Activated CD8-positive, alpha-beta T cell treated with anti-CD3 and anti-CD28 coated beads for 36 hours (primary cell): ENCODE results near the gene PTH2. TPM values are rescaled to one million over a fixed set of nuclear protein-coding genes. Genes with fewer than 3 reads are reported as not detected.

ENCODE experiments used
- ATAC-seq: fragments of 200-7000 bp; cut with Tn5 transposase; one replicate; pipeline ENCODE4 v1.10.0; 2021; ENCODE audit warnings: mild to moderate bottlenecking, moderate library complexity
- CTCF ChIA-PET: fragments of 350-600 bp; sonication (Branson Sonifier 250); formaldehyde crosslinking; loops from one replicate; lab custom pipeline; 2021; ENCODE audit warnings: antibody characterized with exemption; lab: Charles Lee
- POLR2A ChIA-PET: fragments of 350-600 bp; sonication (Branson Sonifier 250); formaldehyde crosslinking; loops from one replicate; lab custom pipeline; 2021; ENCODE audit warnings: antibody characterized with exemption; lab: Charles Lee
- DNase-seq: peaks from one replicate; pipeline ENCODE4 v3.0.0-alpha.2; 2020
- H3K27ac Mint-ChIP-seq: one replicate; pipeline ENCODE4 v1.8.0; 2021; ENCODE audit warnings: mild to moderate bottlenecking, mixed read lengths
- H3K27me3 Mint-ChIP-seq: one replicate; pipeline ENCODE4 v1.8.0; 2021; ENCODE audit warnings: mixed read lengths
- H3K36me3 Mint-ChIP-seq: one replicate; pipeline ENCODE4 v1.8.0; 2021; ENCODE audit warnings: low read depth, mixed read lengths
- H3K4me1 Mint-ChIP-seq: one replicate; pipeline ENCODE4 v1.8.0; 2021; ENCODE audit warnings: low read depth, mixed read lengths
- H3K4me3 Mint-ChIP-seq: one replicate; pipeline ENCODE4 v1.8.0; 2021; ENCODE audit warnings: mild to moderate bottlenecking, moderate library complexity, mixed read lengths
- H3K9me3 Mint-ChIP-seq: one replicate; pipeline ENCODE4 v1.8.0; 2021; ENCODE audit warnings: mixed read lengths
- CTCF ChIP-seq: fragments of 200-600 bp; IDR thresholded peaks from one replicate; pipeline ENCODE4 v1.8.0; 2022; ENCODE audit warnings: antibody characterized with exemption, mild to moderate bottlenecking
- intact Hi-C: fragments of 100-400 bp; cut with micrococcal nuclease; formaldehyde crosslinking; loops from one replicate; pipeline ENCODE4 v1.10.0; 2022
- total RNA-seq, 2 experiments: library from RNA; stranded (reverse); gene quantifications; one replicate each; pipeline ENCODE4 v1.2.3, GENCODE V29; 2021

The PTH2 gene
- total RNA-seq, 2 experiments from 2014 or later: not detected

DNA sequence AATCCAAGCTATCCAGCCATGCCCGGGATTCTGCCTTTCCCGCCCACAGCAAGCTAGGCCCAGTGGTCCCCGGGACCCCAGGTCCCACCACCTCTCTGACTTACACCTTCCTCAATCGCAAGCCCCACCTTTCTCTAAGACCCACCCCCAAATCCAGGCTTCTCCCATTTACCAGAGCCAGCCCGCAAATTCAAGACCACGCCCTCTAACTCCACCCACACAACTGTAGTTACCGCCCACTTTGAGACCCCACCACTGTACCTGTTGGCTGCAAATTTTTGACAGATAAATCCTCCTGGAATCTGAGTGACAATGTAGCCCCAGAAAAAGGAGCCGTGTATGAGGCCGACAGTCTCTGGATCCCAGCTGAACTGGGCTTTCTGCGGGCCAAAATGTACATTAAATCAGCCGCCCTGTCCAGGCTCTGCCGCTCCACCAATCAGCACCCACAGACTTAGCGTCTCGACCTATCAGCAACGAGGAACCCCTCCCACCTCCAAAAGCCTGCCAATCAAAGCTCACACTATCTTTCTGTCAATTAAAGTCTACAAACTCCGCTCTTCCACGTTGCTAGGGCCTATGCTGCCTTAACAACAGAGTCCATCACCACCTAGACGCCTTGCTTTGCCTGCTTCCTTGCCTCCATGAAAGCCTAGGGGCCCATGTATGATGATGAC is 11.8 kb upstream of the PTH2 start:
- H3K27me3 Mint-ChIP-seq: peaks cover 87% of the 10 kb centered on the region
- intact Hi-C loops: no loop called here
- CTCF ChIA-PET: interaction anchor here (2.2 kb wide), 1 partner anchor 43 kb away, joined by 13 read pairs; no protein-coding TSS in a partner anchor
- H3K9me3 Mint-ChIP-seq: no peaks in the 10 kb centered on the region
- peaks cover 17% of the 10 kb centered on the region for H3K4me1 Mint-ChIP-seq
- TF ChIP-seq CTCF: no peak
- POLR2A ChIA-PET: interaction anchor here (1.3 to 1.6 kb wide), 2 partner anchors 17 to 128 kb away, joined by 3 to 4 read pairs; partner anchors contain the start of gene PIH1D1
- ATAC-seq: no peak
- no peak overlapping the region for H3K4me3 Mint-ChIP-seq
- H3K36me3 Mint-ChIP-seq: no peaks in the 10 kb centered on the region
- H3K27ac Mint-ChIP-seq: no peak overlapping the region
- DNase-seq: no peak

DNA sequence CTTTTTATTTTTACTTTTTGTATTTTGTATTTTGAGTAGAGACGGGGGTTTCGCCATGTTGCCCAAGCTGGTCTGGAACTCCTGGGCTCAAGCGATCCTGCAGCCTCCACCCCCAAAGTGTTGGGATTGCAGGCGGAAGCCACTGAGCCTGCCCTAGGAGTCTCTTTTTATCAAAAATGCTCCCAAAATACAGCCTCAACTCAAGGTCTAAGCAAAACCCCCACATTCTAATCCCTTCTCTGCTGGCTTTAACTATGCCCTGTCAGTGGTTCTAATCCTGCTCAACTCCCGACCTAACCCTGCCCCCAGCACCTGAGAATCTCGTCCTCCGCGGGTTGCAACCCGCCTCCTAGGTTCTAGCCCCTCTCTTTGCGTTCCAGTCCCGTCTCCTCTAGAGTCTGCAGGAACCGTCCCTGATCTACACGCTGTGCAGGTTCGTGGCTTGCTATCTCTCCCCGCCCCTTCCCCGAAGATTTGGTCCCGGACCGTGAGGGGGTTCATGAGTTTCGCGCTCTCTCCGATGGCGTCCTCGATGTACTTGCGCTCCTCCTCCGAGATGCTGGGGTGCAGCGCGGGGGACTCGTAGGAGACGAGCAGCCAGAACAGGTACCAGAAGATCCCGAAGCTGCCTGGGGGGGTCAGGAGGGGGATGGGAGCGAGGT is 10.1 kb upstream of the PTH2 start:
- Mint-ChIP-seq H3K27me3 (peaks cover 86% of the 10 kb centered on the region), H3K27ac (no peak overlapping the region), H3K4me1 (peaks cover 20% of the 10 kb centered on the region), H3K9me3 (no peaks in the 10 kb centered on the region), H3K4me3 (no peak overlapping the region), H3K36me3 (no peaks in the 10 kb centered on the region)
- no peak for TF ChIP-seq CTCF
- ChIA-PET POLR2A (interaction anchor here (1.0 to 1.2 kb wide), 2 partner anchors 12 to 19 kb away, joined by 3 read pairs; no protein-coding TSS in a partner anchor), CTCF (no interaction called here)
- intact Hi-C loops: no loop called here
- no peak for ATAC-seq
- DNase-seq: no peak

GRCh38 chr19:49432141-49433073 is 9.2 kb upstream of the PTH2 start:
- Mint-ChIP-seq H3K36me3 (no peaks in the 10 kb centered on the region), H3K27me3 (peaks cover 84% of the 10 kb centered on the region), H3K27ac (no peak overlapping the region), H3K4me1 (peaks cover 26% of the 10 kb centered on the region), H3K9me3 (no peaks in the 10 kb centered on the region), H3K4me3 (no peak overlapping the region)
- DNase-seq: peak; percentile 56
- intact Hi-C loops: no loop called here
- ChIA-PET CTCF (interaction anchor here (1.2 kb wide), 1 partner anchor 117 kb away, joined by 4 read pairs; no protein-coding TSS in a partner anchor), POLR2A (interaction anchor here (0.6 to 1.0 kb wide), 2 partner anchors 33 to 554 kb away, joined by 3 to 4 read pairs; no protein-coding TSS in a partner anchor)
- no peak for TF ChIP-seq CTCF
- peak; percentile 57 for ATAC-seq

GRCh38 chr19:49431330-49431749 is 8.1 kb upstream of the PTH2 start:
- peaks cover 34% of the 10 kb centered on the region for H3K4me1 Mint-ChIP-seq
- H3K36me3 Mint-ChIP-seq: no peaks in the 10 kb centered on the region
- POLR2A ChIA-PET: interaction anchor here (0.6 to 1.0 kb wide), 2 partner anchors 34 to 552 kb away, joined by 3 to 4 read pairs; no protein-coding TSS in a partner anchor
- no peak for TF ChIP-seq CTCF
- ATAC-seq (no peak), DNase-seq (peak; percentile 40)
- H3K27me3 Mint-ChIP-seq: peaks cover 85% of the 10 kb centered on the region
- no peak overlapping the region for H3K4me3 Mint-ChIP-seq
- intact Hi-C loops: no loop called here
- H3K27ac Mint-ChIP-seq: no peak overlapping the region
- CTCF ChIA-PET: interaction anchor here (1.2 to 2.4 kb wide), 2 partner anchors 10 to 116 kb away, joined by 4 to 6 read pairs; no protein-coding TSS in a partner anchor
- H3K9me3 Mint-ChIP-seq: no peaks in the 10 kb centered on the region
